ENCODE results near the gene FAM53B. TPM values are rescaled to one million over a fixed set of nuclear protein-coding genes. Genes with fewer than 3 reads are reported as not detected.

FAM53B gene
- total RNA-seq, 4 donors from 2014 or later = 21.9 to 42.6 (median 32.2) TPM

DNA sequence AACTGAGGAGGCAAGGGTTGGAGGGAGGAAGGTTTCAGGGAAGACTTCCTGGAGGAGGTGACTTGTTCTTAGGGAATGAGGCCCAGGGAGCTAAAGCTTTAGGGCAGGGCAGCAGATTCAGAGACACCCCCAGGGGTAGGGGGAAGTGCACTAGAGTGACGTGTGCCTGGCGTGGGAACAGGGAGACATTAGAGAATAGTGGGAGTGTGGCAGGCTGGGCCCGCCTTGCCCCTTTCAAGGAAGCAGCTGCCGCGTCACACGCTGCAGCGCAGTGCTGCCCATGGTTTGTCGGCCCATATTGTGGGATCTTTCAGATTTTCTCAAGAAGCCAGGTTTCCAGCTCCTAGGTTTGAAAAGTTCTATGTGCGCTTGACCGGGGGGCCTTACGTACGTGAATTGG, 143.2 kb downstream of the FAM53B start:
- ATAC-seq (ENCODE audit: low FRiP score) (no peak), DNase-seq (ENCODE audit: low spot score) (no peak)
- TF ChIP-seq, protein P1, sequence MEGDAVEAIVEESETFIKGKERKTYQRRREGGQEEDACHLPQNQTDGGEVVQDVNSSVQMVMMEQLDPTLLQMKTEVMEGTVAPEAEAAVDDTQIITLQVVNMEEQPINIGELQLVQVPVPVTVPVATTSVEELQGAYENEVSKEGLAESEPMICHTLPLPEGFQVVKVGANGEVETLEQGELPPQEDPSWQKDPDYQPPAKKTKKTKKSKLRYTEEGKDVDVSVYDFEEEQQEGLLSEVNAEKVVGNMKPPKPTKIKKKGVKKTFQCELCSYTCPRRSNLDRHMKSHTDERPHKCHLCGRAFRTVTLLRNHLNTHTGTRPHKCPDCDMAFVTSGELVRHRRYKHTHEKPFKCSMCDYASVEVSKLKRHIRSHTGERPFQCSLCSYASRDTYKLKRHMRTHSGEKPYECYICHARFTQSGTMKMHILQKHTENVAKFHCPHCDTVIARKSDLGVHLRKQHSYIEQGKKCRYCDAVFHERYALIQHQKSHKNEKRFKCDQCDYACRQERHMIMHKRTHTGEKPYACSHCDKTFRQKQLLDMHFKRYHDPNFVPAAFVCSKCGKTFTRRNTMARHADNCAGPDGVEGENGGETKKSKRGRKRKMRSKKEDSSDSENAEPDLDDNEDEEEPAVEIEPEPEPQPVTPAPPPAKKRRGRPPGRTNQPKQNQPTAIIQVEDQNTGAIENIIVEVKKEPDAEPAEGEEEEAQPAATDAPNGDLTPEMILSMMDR (IDR thresholded peaks at IDR 0.05) = no peak

- TF ChIP-seq, protein P1 (IDR thresholded peaks at IDR 0.05) = no peak
- ATAC-seq (ENCODE audit: low FRiP score) = no peak
- no peak for DNase-seq (ENCODE audit: low spot score)
Observed at GRCh38 chr10:124600051-124600880, 143.9 kb downstream of the FAM53B start.

DNA sequence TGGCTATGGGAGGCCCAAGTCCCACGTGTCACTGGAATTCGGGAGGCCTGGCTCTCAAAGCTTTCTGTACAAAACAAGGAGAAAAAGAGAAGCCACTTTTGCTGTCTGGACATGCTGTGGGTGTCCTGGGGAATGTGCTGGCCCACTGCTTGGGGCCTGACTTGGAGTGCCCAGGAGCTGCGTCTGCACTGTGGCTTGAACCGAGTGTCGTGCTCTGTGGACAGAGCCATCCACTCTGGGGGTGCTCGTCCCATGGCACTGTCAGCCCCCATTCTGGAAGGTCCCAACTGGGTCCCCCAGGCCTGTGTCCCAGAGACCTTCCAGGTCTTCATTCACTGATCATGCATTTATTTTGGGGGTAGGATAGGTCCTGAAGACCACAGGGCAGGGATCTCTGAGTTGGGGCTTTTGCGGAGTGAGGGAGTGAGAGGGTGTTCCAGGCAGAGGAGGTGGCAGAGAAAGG, 144.6 kb downstream of the FAM53B start:
- TF ChIP-seq, protein P1 (IDR thresholded peaks at IDR 0.05) = no peak
- no peak for DNase-seq (ENCODE audit: low spot score)
- ATAC-seq (ENCODE audit: low FRiP score) = no peak

GRCh38 chr10:124598773-124599587, 145.2 kb downstream of the FAM53B start:
- ATAC-seq (ENCODE audit: low FRiP score) (no peak), DNase-seq (ENCODE audit: low spot score) (no peak)
- TF ChIP-seq, protein P1 (IDR thresholded peaks at IDR 0.05) = no peak

DNA sequence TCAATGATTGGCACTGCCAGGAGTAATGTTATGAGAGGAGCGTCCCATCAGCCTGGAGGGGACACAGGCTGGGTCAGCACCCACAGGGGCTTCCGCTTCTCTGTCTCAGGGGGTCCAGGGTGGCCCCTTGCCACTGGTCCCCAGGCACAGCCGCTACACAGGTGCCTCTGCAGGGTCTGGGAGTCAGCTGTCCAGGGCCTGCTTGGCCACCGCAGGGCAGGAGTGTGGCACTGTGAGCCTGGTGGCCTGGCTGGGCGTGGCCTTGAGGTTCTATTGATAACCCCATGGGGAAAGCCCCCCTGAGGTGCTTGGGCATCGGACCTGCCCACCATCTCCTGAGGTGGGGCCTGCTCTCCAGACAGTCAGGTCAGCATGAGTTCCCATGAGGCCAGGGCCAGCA, 146.0 kb downstream of the FAM53B start:
- no peak for DNase-seq (ENCODE audit: low spot score)
- TF ChIP-seq, protein P1 (IDR thresholded peaks at IDR 0.05) = no peak

DNA sequence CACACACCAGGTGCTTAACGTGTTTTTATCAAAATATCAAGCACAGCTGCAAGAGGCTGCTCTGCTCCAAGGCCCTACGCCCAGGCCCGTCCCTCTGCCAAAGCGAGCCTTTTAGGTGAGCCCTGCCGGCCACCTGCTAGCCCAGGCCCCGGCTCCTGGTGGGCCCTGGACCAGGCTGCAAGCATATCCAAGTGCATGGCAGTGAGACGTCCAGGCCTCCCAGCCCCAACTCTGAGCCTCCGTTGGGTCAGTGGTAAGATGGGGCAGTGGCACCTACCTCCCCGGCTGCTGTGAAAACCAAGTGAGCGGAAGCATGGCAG, 146.4 kb downstream of the FAM53B start:
- TF ChIP-seq, protein P1 (IDR thresholded peaks at IDR 0.05) = no peak
- DNase-seq (ENCODE audit: low spot score) (no peak), ATAC-seq (ENCODE audit: low FRiP score) (no peak)

More for the DNA sequence above, 146.0 kb downstream of the FAM53B start:
- no peak for ATAC-seq (ENCODE audit: low FRiP score)

All from omental fat pad (tissue), 4 donors.